ENCODE results near the gene ANKRD12. TPM values are rescaled to one million over a fixed set of nuclear protein-coding genes. Genes with fewer than 3 reads are reported as not detected.
A peak's percentile ranks its signal among the peaks of the same experiment; 100 is the strongest.

Gene ANKRD12
- total and polyA plus RNA-seq, 2 of the 4 experiments (the other 2 are of a cell fraction) = 2.6 to 12.9 TPM

DNA sequence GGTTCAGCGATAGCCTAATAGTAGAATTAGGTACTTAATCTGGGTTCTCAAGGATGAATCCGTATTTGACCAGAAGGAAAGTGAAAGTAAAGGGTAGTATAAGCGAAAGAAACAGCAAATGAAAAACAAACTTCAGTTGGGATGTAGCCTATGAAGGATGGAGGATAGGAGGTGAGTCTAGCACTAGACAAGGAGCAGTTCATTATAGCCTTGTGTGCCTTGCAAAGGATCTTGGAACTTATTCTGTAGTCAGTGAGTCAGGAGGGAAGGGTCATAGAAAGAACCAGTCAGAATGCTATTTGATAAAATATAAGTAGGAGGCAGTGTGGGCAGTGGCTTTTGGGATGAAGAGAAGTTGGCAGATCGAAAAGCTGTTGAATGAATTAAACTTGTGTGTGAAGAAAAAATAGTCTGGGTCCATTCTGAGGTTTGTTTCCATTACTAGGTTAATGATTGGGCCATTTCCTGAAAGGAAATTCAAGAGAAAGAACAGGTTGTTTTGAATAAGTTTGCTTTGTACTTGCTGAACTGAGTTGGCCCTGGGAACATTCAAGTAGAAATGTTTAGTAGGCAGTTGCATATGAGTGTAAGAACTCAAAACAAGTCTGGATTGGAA lies 48.5 kb downstream of the ANKRD12 start:
- H3K18ac ChIP-seq (ENCODE audit: low read depth, low read length) = no peak overlapping the region; the same call in 1 of the 2 replicates
- H3K27ac ChIP-seq (ENCODE audit: insufficient read depth, low read length) = no peak overlapping the region
- no peaks in the 10 kb centered on the region for H3K4me1 ChIP-seq (ENCODE audit: control insufficient read depth, insufficient read depth, low read length)
- H3K23ac ChIP-seq (ENCODE audit: low read depth, low read length) = no peak overlapping the region
- H3K9me1 ChIP-seq (ENCODE audit: insufficient read depth, low read length) = peaks cover 6% of the 10 kb centered on the region
- ChIA-PET POLR2A (ENCODE audit: unreplicated experiment) (no interaction called here), CTCF (interaction anchor here (0.7 kb wide), 1 partner anchor 22 kb away, joined by 5 read pairs; no protein-coding TSS in a partner anchor)
- no peak for TF ChIP-seq MAFK (IDR thresholded peaks at IDR 0.05; ENCODE audit: low read depth, low read length)
- no peak overlapping the region for H3K4ac ChIP-seq (ENCODE audit: low read depth, low read length)
- H2BK20ac ChIP-seq (ENCODE audit: low read depth, low read length) = no peak overlapping the region
- H3K27me3 ChIP-seq (ENCODE audit: control insufficient read depth, insufficient read depth, low read length) = no peaks in the 10 kb centered on the region
- H2BK15ac ChIP-seq (ENCODE audit: low read depth, low read length) = no peak overlapping the region
- H4K91ac ChIP-seq (ENCODE audit: insufficient read depth, low read depth, low read length) = no peak overlapping the region
- peaks cover 27 to 56% of the 10 kb centered on the region in 2 experiments; a peak in 3 of 4 replicates for H3K79me1 ChIP-seq (ENCODE audit: low read depth in 1 of 2, low read length in 2 of 2)
- no peak overlapping the region for H4K5ac ChIP-seq (ENCODE audit: low read depth, low read length)
- in situ Hi-C loops (cut with MboI; ENCODE audit: low sequenced_read_pairs) = no loop called here
- ATAC-seq (ENCODE audit: low read depth) (no peak), DNase-seq (no peak)
- no peak overlapping the region for H3K4me2 ChIP-seq (ENCODE audit: low read depth, low read length)
- H3K9ac ChIP-seq (ENCODE audit: low read depth, low read length) = no peak overlapping the region
- H3K14ac ChIP-seq (replicated peaks; ENCODE audit: low read depth, low read length) = 0 out of 2 replicates have a peak overlapping the region, but pooled peaks have one; percentile 12
- no peak overlapping the region for H3K56ac ChIP-seq (ENCODE audit: extremely low read depth, insufficient read depth, low read length)
- H2AK9ac ChIP-seq (replicated peaks; ENCODE audit: low read depth, low read length, poor library complexity) = no peak overlapping the region
- no peaks in the 10 kb centered on the region for H3K9me3 ChIP-seq (ENCODE audit: control insufficient read depth, insufficient read depth, low read length)
- intact Hi-C loops (cut with micrococcal nuclease) = no loop called here
- H2AK5ac ChIP-seq (ENCODE audit: low read depth, low read length) = no peak overlapping the region
- no peak overlapping the region for H2AFZ ChIP-seq (replicated peaks; ENCODE audit: low read length, poor library complexity)
- 98% methylated on average over 4 of the region's 4 CpGs; no CpG with 5 or more reads in 1 of the 2 experiments for WGBS, 2 experiments (ENCODE audit: extremely low coverage in 2 of 2, insufficient read length in 1 of 2)
- no peak overlapping the region for H2BK120ac ChIP-seq (ENCODE audit: low read depth, low read length)
- dilution Hi-C loops (cut with HindIII; ENCODE audit: low sequenced_read_pairs, unreplicated experiment) = no loop called here
- no peak overlapping the region for H4K8ac ChIP-seq (ENCODE audit: low read depth in 2 of 2, low read length in 2 of 2)
- BruUV-seq (replicated peaks) = TSS peak; percentile 16
- no peak overlapping the region for H2BK5ac ChIP-seq (ENCODE audit: low read depth, low read length, poor library complexity, severe bottlenecking)
- no peak overlapping the region for H3K4me3 ChIP-seq (ENCODE audit: insufficient read depth, low read depth, low read length)
- H3K36me3 ChIP-seq (ENCODE audit: control insufficient read depth, insufficient read depth, low read length) = peaks cover 11% of the 10 kb centered on the region
- peaks cover 5% of the 10 kb centered on the region; the same call in 1 of the 2 replicates for H4K20me1 ChIP-seq (ENCODE audit: insufficient read depth, low read length)
